ENCODE results near the gene RPL41. TPM values are rescaled to one million over a fixed set of nuclear protein-coding genes. Genes with fewer than 3 reads are reported as not detected.
A peak's percentile ranks its signal among the peaks of the same experiment; 100 is the strongest.

The RPL41 gene
- total and polyA plus RNA-seq, 9 of the 15 experiments (the other 6 are each of a cell fraction or from before 2014, with no cell fraction given), result 3,403 to 11,276 (median 5,604) TPM

DNA sequence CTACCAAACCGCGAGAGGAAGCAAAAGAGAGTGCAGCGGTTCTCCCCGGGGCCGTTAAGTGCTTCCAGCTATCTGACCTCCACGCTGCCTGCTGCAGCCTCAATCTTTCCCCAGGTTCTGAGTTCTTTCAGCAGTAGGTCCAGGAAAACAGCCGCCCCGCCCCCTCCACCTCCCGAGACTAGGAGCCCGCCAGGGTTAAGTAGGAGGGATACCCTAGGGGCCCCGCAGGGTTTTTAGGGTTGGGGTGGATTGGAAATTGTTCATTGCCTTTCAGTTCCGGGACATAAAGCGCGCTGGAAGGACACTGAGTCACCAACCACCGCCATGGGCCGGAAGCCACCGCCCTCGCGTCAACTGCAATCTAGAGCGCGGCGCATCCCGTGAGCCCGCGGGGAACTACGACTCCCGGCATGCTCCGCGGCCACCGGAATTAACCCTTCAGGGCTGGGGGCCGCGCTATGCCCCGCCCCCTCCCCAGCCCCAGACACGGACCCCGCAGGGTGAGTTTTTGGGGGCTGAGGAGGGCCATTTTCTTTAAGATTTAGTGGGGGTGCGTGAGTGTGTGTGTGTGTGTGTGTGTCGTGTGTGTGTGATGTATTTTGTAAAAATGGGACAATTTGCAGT is 35.8 kb downstream of the RPL41 start, which contains the start of gene MYL6B (continued):
- TF ChIP-seq, protein P1, sequence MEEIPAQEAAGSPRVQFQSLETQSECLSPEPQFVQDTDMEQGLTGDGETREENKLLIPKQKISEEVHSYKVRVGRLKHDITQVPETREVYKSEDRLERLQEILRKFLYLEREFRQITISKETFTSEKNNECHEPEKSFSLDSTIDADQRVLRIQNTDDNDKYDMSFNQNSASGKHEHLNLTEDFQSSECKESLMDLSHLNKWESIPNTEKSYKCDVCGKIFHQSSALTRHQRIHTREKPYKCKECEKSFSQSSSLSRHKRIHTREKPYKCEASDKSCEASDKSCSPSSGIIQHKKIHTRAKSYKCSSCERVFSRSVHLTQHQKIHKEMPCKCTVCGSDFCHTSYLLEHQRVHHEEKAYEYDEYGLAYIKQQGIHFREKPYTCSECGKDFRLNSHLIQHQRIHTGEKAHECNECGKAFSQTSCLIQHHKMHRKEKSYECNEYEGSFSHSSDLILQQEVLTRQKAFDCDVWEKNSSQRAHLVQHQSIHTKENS (CRISPR knock-in tag; IDR thresholded peaks at IDR 0.05), result no peak
- no peak for TF ChIP-seq PTTG1 (tag; IDR thresholded peaks at IDR 0.05; ENCODE audit: low read depth)
- TF ChIP-seq DNMT1 (IDR thresholded peaks at IDR 0.05), result no peak
- TF ChIP-seq KLF10 (CRISPR knock-in tag; IDR thresholded peaks at IDR 0.05), result no peak
- TF ChIP-seq, protein P2, sequence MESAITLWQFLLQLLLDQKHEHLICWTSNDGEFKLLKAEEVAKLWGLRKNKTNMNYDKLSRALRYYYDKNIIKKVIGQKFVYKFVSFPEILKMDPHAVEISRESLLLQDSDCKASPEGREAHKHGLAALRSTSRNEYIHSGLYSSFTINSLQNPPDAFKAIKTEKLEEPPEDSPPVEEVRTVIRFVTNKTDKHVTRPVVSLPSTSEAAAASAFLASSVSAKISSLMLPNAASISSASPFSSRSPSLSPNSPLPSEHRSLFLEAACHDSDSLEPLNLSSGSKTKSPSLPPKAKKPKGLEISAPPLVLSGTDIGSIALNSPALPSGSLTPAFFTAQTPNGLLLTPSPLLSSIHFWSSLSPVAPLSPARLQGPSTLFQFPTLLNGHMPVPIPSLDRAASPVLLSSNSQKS (CRISPR knock-in tag; IDR thresholded peaks at IDR 0.05), result no peak
- no peak for TF ChIP-seq TRIM28 (IDR thresholded peaks at IDR 0.05)
- TF ChIP-seq ATF7 (IDR thresholded peaks at IDR 0.05), result peak; percentile 66
- no peak for TF ChIP-seq FOXM1 (IDR thresholded peaks at IDR 0.05; ENCODE audit: low read depth)
- TF ChIP-seq FOXM1 (CRISPR knock-in tag; IDR thresholded peaks at IDR 0.05; ENCODE audit: low read depth), result no peak
- TF ChIP-seq, protein P3, sequence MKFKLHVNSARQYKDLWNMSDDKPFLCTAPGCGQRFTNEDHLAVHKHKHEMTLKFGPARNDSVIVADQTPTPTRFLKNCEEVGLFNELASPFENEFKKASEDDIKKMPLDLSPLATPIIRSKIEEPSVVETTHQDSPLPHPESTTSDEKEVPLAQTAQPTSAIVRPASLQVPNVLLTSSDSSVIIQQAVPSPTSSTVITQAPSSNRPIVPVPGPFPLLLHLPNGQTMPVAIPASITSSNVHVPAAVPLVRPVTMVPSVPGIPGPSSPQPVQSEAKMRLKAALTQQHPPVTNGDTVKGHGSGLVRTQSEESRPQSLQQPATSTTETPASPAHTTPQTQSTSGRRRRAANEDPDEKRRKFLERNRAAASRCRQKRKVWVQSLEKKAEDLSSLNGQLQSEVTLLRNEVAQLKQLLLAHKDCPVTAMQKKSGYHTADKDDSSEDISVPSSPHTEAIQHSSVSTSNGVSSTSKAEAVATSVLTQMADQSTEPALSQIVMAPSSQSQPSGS (CRISPR knock-in tag; IDR thresholded peaks at IDR 0.05), result no peak
- TF ChIP-seq KLF13 (tag; IDR thresholded peaks at IDR 0.05; ENCODE audit: borderline replicate concordance, low read depth), result peak; percentile 74; the same call in 1 of the 2 replicates
- no peak for TF ChIP-seq RBM17 (IDR thresholded peaks at IDR 0.05; ENCODE audit: borderline replicate concordance, low read depth, low read length)
- TF ChIP-seq NBN (IDR thresholded peaks at IDR 0.05; ENCODE audit: low read depth), result peak; percentile 45; the same call in 1 of the 2 replicates
- no peak for TF ChIP-seq SNIP1 (IDR thresholded peaks at IDR 0.05; ENCODE audit: low read depth)
- TF ChIP-seq ZNF23 (CRISPR knock-in tag; IDR thresholded peaks at IDR 0.05), result no peak
- no peak for TF ChIP-seq NELFE (IDR thresholded peaks at IDR 0.05; ENCODE audit: insufficient read depth, insufficient read length)
- TF ChIP-seq, protein P4, sequence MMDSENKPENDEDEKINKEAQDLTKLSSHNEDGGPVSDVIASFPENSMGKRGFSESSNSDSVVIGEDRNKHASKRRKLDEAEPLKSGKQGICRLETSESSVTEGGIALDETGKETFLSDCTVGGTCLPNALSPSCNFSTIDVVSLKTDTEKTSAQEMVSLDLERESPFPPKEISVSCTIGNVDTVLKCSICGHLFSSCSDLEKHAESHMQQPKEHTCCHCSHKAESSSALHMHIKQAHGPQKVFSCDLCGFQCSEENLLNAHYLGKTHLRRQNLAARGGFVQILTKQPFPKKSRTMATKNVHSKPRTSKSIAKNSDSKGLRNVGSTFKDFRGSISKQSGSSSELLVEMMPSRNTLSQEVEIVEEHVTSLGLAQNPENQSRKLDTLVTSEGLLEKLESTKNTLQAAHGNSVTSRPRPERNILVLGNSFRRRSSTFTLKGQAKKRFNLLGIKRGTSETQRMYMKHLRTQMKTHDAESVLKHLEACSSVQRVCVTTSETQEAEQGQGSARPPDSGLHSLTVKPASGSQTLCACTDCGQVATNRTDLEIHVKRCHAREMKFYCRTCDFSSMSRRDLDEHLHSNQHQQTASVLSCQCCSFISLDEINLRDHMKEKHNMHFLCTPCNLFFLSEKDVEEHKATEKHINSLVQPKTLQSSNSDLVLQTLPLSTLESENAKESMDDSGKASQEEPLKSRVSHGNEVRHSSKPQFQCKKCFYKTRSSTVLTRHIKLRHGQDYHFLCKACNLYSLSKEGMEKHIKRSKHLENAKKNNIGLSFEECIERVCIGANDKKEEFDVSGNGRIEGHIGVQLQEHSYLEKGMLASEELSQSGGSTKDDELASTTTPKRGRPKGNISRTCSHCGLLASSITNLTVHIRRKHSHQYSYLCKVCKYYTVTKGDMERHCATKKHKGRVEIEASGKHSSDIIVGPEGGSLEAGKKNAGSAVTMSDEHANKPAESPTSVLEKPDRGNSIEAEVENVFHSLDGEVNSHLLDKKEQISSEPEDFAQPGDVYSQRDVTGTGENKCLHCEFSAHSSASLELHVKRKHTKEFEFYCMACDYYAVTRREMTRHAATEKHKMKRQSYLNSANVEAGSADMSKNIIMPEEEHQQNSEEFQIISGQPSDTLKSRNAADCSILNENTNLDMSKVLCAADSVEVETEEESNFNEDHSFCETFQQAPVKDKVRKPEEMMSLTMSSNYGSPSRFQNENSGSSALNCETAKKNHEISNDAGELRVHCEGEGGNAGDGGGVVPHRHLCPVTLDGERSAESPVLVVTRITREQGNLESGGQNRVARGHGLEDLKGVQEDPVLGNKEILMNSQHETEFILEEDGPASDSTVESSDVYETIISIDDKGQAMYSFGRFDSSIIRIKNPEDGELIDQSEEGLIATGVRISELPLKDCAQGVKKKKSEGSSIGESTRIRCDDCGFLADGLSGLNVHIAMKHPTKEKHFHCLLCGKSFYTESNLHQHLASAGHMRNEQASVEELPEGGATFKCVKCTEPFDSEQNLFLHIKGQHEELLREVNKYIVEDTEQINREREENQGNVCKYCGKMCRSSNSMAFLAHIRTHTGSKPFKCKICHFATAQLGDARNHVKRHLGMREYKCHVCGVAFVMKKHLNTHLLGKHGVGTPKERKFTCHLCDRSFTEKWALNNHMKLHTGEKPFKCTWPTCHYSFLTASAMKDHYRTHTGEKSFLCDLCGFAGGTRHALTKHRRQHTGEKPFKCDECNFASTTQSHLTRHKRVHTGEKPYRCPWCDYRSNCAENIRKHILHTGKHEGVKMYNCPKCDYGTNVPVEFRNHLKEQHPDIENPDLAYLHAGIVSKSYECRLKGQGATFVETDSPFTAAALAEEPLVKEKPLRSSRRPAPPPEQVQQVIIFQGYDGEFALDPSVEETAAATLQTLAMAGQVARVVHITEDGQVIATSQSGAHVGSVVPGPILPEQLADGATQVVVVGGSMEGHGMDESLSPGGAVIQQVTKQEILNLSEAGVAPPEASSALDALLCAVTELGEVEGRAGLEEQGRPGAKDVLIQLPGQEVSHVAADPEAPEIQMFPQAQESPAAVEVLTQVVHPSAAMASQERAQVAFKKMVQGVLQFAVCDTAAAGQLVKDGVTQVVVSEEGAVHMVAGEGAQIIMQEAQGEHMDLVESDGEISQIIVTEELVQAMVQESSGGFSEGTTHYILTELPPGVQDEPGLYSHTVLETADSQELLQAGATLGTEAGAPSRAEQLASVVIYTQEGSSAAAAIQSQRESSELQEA (IDR thresholded peaks at IDR 0.05; ENCODE audit: low read depth), result no peak
- TF ChIP-seq ZNF140 (CRISPR knock-in tag; IDR thresholded peaks at IDR 0.05), result no peak

Measured in K562 (cell line).